HG03045 (cell line): ENCODE results near the gene TMPRSS13.
"Not testable (repeated sequence)": the region's sequence is repeated elsewhere in the genome, so short reads cannot be mapped to it uniquely, and the experiment has no call there.

Source experiments
- ATAC-seq: cut with Tn5 transposase; IDR thresholded peaks from one replicate; pipeline ENCODE4 v1.9.1; 2021; ENCODE audit warnings: mild to moderate bottlenecking, moderate library complexity; ENCODE audit not compliant: unreplicated experiment

TMPRSS13 gene

DNA sequence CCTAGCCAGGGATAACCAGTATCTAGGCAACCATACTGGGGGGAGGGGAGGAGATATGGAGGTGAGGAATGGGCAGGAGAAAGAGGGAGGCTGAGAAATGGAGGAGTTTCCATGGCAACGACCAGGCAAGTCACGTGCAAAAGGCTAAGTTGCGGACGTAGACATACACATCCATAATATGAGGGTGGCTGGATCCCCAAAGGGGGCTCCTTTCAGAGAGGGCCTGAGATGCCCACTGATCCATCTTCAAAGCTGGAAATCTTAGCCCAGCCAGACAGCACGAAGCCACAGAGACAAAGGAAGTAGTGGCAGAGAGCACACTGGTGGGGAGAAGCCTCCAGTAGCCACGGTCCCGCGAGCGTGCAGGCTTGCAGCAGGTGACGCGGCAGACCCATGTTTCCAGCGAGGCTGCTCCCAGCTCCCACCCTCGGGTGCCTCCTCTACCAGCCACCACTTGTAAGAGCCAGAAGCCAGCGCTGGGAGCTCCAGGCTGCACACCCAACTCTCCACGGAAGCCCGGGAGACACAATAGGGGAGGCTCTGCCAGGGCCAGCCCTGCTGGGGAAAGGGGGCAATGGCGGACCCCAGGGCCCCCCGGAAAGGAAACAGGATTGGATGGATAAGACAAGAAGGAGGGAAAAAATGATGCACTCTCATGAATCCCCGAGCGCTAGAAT, 53.7 kb downstream of the TMPRSS13 start:
- ATAC-seq = no peak

DNA sequence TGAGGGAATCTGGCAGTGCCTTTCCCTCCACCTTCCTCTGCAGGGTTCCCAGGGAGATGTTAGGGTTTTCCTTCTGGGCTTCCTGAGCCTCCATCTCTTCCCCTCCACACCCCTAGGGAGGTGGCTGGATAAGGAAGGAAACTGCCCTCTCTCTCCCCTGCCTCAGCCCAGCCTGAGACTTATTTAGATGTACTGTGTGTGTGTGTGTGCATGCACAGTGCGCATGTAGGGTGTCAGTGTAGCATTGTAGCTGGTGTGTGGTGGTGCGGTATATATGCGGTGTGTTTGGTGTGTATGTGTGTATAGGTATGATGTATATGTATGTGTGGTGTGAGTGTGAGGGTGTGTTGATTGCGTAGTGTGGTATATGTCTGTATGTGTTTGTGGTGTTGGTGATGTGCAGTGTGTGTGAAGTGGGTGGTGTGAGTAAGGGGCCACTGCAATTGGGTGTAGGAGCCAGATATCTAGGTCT, 54.3 kb downstream of the TMPRSS13 start:
- no peak for ATAC-seq

GRCh38 chr11:117874253-117874909, 54.8 kb downstream of the TMPRSS13 start:
- ATAC-seq = no peak

DNA sequence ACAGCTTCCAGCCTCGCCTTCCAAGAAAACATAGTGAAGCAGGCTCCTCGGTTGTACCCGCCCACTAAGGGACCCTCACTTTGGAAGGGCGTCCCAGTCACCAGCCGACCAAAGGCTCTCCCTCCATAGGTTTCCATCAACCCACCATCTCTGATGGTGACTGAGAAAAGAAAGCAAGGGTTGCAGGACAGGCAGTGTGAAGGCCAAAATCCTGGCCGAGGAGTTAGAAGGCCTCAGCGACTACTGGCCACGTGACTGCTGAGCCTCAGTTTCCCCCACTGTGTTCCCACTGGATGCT, 55.4 kb downstream of the TMPRSS13 start:
- ATAC-seq = no peak

DNA sequence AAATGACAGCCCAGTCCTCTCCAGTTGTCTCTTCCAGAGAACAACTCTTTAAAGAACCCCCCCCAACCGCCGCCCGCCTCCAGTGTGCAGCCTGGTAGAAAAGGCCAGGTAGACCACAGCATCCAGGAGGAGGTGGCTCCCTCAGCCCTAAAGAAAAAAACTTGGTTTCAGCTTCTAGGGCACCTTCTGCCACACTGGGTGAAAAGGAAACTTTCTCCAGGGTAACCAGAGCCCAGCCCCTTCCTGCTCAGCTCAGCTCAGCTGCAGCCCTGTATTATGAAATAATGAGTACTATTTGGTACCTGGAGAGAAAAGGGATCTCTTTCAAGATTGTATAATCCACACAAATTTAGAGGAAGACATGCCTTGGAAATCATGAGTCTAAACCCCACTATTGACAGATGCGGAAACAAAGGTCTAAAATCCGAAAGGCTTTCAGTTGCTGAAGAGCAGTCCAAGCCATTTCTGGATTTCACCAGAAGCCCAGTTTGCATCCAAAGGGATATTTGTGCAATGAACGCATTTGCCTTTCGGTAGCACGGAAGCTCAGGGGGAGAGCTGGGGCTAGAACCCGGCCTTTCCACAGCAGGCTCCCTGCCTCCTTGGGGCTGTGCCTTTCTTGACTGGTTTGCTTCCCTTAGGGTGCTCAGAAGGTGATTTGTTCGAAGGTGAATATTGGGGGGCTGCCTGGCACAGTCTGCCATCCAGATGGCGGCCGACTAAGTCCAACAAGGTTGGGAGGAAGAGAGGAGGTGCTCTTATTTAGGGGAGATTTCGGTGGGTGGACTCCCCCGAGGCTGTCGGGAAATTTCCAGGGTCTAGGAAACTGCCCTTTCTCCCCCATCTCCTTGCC, 56.0 kb downstream of the TMPRSS13 start:
- no peak for ATAC-seq

DNA sequence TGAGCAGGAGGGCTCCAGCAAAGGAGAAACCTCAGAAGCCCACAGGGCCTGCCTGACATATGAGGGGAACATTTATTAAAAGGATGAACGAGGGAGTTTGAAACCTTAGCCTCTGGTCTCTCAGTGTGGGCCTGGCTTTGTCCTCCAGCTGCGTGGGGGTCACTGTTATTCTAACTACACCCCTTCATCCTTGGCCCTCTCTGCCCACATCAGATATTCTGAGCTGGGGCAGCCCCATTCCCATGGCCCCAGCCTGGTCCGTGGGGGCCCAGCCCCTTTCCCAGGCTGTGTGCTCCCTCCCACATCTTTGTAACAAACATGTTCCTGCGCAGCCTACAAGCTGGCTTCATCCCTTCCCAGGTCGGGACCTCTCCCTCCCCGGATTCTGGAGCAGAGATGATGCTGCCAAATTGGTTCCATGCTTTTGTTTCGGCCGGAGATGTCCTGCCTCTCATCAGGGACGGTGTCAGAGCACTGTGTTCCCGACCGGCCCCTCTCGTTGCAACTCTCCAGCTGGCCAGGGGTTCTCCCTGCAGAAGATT, 56.7 kb downstream of the TMPRSS13 start:
- ATAC-seq = no peak

DNA sequence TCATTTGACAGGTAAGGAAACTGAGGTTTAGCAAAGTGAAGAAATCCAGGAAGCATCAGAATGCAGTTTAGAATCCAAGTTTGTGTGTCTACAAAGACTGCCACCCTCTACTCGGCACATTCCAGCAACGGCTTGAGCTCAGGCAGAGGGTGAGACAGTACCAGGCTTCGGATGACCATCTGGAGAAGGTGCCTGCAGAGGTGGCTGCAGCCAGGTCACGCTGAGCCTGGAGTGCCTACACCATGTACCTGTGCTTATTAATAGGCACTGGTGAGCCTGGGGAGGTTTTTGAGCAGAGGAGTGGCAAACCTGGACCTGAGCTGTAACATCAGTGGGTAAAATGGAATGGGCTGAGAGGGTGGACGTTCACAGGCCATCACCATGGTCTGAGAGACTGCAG, 57.4 kb downstream of the TMPRSS13 start:
- no peak for ATAC-seq

GRCh38 chr11:117871160-117871559, 58.0 kb downstream of the TMPRSS13 start:
- ATAC-seq = no peak

GRCh38 chr11:117870103-117870952, 58.9 kb downstream of the TMPRSS13 start:
- ATAC-seq = no peak

- no peak for ATAC-seq
Observed at GRCh38 chr11:117869604-117870003, 59.6 kb downstream of the TMPRSS13 start.

GRCh38 chr11:117868815-117869561, 60.2 kb downstream of the TMPRSS13 start:
- ATAC-seq = no peak

DNA sequence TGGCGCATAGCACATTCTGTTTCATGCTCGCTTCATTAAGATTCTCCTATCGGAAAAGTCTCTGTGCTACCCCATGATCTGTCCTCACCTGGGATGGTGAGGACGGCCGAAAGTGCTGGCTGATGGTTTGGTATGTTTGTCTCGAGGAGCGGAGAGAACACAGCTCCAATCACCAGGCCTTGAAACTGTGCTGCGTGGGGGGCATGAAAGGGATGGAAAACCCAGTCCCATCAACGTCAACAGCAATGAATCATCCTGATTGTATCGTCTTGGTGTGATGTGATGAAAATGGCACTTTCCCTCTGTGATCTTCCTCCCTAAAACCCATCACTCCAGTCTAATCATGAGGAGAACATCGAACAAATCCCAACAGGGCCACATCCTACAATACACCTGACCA, 61.1 kb downstream of the TMPRSS13 start:
- no peak for ATAC-seq

DNA sequence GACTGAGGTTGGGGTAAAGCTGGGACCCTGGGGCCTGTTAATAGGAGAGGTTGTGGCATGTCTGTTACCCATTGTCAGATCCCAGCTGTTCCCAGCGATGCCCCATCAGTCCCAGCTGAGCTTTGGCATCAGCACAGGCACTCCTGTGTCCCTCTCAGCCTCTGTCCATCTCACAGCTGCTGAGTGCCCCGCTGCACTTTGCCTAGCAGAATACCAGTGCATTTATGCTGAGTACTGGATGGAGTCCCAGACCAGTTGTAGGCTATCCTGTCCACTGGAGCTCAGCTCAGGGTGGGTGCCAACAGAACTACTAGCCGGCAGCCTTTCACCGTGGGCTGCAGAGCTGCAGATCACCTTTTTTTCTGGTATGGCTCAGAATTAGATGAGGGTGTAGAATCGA, 62.7 kb downstream of the TMPRSS13 start:
- no peak for ATAC-seq

GRCh38 chr11:117865546-117865945, 63.7 kb downstream of the TMPRSS13 start:
- not testable (repeated sequence) for ATAC-seq

DNA sequence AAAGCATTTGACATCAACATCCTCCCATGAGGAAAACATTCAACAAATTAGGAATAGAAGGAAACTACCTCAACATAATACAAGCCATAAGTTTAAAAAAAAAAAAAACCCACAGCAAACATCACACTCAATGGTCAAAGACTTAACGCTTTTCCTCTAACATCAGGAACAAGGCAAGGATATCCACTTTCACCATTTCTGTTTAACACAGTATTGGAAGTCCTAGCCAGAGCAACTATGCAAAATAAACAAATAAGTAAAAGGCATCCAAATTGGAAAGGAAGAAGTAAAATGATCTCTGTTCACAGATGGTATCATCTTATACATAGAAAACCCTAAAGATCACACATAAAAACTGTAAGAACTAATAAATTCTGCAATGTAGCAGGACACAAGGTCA, 65.8 kb downstream of the TMPRSS13 start:
- no peak for ATAC-seq

DNA sequence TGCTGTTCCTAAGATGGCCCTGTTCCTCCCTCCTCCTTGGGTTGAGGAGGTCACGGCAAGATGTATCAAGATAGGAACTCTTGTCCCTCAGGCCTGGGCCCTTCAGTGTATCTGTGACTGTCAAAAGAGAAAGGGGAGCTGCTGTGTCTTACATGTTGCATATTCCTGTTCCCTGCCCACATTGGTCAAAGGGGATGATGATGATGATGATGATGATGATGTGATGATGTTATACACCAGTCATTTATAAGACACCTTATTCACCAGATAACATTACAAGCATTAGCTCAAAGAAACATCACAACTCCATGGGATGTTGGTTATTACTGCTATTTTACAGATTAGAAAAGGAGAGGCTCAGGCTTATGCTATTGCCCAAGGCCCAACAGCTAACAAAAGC, 66.4 kb downstream of the TMPRSS13 start:
- no peak for ATAC-seq

GRCh38 chr11:117862019-117862725, 67.0 kb downstream of the TMPRSS13 start:
- no peak for ATAC-seq

DNA sequence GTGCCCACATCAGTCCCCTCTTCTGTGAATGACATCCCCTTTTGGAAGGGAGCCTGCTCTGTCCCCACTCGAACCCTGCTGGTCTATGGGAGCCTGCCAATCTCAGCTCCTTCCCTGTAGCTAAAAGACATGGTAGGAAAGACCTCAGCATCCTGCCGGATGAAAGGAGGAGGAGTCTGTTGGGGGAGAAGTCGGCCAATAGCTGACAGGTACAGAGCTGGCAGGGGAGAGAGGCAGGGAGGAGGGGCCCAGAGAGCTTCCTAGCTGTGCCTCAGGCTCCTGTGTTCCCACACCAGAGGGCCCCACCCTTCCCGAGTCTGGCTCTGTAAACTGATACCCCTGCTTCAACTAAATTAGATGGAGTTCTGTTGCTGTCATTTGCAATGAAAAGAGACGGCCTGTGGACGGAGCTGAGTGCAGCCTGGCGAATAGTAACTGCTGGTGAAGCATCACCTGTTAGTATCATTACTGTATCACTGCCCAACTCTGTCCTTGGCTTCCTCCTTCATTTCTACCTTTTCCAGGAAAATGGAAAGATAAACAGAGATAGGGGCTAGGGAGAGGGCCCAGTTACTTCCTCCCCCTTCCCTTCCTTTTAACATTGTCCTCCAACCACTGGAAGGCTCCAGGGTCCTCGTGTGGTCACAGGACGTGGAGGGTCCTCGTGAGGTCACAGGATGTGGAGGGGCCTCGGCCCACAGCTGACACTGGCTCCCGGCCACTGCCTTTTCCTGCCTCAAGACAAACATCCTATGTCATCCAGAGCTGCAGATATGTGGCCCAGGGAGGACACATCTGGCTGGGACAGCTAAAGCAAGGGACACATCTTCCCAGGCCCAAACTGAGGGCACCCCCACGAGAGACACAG, 67.8 kb downstream of the TMPRSS13 start:
- ATAC-seq = no peak
